ENCODE measurements around the gene ITM2C.

ITM2C gene

GRCh38 chr2:230891509-230891908 lies 26.8 kb downstream of the ITM2C start:
- no peak for DNase-seq (ENCODE audit: low spot score)

GRCh38 chr2:230893338-230893737 lies 28.6 kb downstream of the ITM2C start:
- no peak for DNase-seq (ENCODE audit: low spot score)

GRCh38 chr2:230893841-230894781 lies 29.4 kb downstream of the ITM2C start:
- DNase-seq (ENCODE audit: low spot score) = no peak

GRCh38 chr2:230895536-230896345 lies 31.0 kb downstream of the ITM2C start:
- no peak for DNase-seq (ENCODE audit: low spot score)

GRCh38 chr2:230896346-230897115 lies 31.8 kb downstream of the ITM2C start:
- no peak for DNase-seq (ENCODE audit: low spot score)

GRCh38 chr2:230898016-230898712 lies 33.4 kb downstream of the ITM2C start:
- DNase-seq (ENCODE audit: low spot score) = no peak

- DNase-seq (ENCODE audit: low spot score) = no peak
Observed at GRCh38 chr2:230898713-230899091, 34.0 kb downstream of the ITM2C start.

GRCh38 chr2:230899287-230899686 lies 34.5 kb downstream of the ITM2C start:
- no peak for DNase-seq (ENCODE audit: low spot score)

- DNase-seq (ENCODE audit: low spot score) = peak; percentile 78
Observed at GRCh38 chr2:230899786-230900185, 35.0 kb downstream of the ITM2C start.

- no peak for DNase-seq (ENCODE audit: low spot score)
Observed at GRCh38 chr2:230900336-230900995, 35.7 kb downstream of the ITM2C start.

GRCh38 chr2:230901006-230901405 lies 36.3 kb downstream of the ITM2C start:
- no peak for DNase-seq (ENCODE audit: low spot score)

- peak; percentile 82 for DNase-seq (ENCODE audit: low spot score)
Observed at GRCh38 chr2:230902180-230902899, 37.6 kb downstream of the ITM2C start.

GRCh38 chr2:230903231-230904150 lies 38.7 kb downstream of the ITM2C start:
- DNase-seq (ENCODE audit: low spot score) = no peak

- DNase-seq (ENCODE audit: low spot score) = no peak
Observed at GRCh38 chr2:230904856-230905447, 40.2 kb downstream of the ITM2C start.

- DNase-seq (ENCODE audit: low spot score) = peak; percentile 90
Observed at GRCh38 chr2:230905448-230906421, 41.0 kb downstream of the ITM2C start.

GRCh38 chr2:230906471-230907230 lies 41.9 kb downstream of the ITM2C start:
- no peak for DNase-seq (ENCODE audit: low spot score)
